NCI-H1105 treated with DMSO at 0.1 percent for 48 hours (cell line): Measurements from ENCODE around the gene DOC2A.

Experiments
- DNase-seq: peaks from one replicate; lab custom pipeline; 2025; lab: John Stamatoyannopoulos, UW

The DOC2A gene

GRCh38 chr16:30005341-30006094 lies 5.3 kb downstream of the DOC2A start:
- peak; percentile 53 for DNase-seq

DNA sequence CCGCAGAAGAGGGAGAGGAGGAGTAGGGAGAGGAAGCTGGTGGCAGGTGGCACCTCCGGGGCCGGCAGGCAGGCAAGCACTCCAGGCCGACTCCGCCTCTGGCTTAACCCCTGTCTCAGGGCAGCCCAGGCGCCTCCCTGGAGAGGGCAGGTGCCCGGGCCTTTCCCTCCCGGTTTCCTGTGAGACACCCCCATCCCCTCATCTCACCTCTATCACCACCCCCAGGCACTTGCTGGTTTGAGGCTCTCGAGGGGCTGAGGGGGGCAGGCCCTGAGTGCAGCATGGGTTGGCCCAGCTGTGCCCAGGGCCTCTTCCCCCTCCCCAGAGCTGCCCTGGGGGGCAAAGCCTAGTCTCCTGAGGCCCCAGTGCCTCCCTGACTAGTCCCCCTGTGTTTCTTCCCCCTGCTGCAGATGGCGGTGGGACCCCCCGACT lies 6.0 kb downstream of the DOC2A start:
- DNase-seq = peak; percentile 69

GRCh38 chr16:30004424-30004776 lies 6.4 kb downstream of the DOC2A start:
- DNase-seq = peak; percentile 69

DNA sequence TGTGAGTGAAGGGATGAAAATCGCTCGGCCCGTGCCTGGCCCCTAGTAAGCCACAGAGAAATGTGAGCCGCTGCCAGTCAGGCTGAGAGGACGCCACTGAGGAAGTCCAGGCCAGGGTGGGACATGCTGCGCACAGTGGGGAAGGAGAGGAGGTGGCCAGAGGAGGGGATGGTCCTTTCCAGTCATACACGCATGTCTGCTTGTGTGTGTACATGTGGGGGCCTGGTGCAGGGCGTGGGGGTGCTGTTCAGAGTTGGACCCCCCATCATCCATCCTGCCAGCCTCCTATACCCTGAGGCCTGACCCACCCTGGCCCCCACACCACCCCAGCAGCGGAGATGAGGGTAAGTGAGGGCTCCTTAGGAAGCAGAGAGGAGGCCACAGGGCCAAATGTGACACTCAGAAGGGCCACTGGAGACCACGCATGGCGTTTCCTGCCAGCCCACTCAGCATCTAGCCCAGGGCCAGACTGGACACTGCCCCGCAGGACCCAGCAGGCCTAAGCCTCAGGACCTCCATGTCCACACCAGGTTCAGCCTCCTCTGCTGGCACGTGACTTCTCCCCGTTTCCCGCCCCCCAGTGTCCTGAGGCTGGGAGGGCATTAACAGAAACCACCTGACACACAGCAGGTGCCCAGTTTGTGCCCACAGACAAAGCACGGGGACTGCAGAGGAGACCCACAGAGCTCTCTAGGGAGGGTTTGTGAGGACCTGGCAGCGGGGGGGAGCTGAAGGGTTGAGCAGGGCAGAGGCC lies 7.0 kb downstream of the DOC2A start:
- peak; percentile 62 for DNase-seq

DNA sequence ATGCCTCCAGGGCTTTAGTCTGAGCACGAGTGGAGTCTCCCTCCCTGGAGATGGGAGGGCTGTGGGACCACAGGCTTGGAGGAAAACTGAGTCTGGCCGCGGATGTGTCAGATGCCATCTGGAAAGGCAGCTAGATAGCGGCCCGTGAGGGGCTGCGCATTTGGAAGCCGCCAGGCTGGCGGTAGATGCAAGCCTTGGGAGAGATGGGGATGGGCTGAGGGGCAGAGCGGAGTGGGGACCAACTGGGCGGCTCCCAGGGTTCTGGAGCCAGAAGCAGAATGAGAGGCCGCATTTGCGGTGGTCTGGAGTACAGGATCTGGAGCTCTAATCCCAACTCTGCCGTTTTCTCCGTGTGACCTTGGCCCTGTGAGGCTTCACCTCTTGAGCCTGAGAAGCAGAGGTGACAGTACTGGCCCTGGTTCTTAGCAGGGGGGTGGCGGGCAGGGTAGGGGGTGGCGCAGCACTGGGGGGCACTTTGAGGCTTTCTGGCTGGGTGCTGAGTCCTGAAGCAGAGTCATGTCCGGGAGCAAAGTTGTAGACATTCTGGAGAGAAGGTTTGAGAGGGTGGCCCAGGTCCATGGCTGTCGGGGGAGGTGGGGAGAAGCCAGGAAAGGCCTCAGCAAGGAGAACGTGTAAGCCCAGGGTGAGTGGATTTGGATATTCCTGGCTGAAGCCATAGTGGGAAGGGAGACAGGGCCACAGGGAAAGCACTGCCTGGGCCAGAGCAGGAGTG lies 8.0 kb downstream of the DOC2A start:
- DNase-seq = no peak

DNA sequence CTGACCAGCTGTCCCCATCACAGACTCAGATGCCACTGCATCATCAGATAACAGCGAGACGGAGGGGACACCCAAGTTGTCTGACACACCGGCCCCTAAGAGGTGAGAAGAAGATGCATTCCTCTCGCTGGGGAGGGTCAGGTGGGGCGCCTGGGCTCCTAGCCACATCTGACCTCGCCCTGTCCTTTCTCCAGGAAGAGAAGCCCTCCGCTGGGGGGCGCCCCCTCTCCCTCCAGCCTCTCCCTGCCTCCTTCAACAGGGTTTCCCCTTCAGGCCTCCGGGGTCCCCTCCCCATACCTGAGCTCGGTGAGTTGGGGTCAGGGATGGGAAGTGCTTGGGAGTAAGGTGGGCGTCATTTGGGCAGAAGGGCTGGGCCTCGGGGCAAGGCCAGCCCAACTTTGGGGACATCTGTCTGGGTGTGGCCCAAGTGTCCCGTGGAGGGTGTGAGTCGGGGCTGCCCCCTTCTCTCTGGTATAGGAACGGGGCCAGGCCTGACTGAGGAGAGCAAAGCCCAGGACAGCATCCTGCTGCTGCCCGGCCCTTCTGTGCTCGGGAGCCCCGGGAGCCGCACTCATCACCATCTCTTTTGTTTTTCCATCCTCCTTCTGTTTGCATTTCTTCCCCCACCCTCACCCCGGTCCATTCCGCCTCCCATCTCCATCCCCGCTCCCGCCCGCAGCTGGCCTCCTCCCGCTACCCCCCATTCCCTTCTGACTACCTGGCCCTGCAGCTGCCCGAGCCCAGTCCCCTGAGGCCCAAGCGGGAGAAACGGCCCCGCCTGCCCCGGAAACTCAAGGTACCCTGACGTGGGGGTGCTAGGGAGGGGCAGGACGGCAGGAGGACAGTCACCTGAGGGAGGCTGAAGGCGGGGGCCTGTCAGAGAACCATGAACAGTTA lies 9.8 kb downstream of the DOC2A start:
- no peak for DNase-seq

- DNase-seq = no peak
Measured at GRCh38 chr16:29999605-30000004, 11.2 kb downstream of the DOC2A start.

GRCh38 chr16:29996766-29997250 lies 14.0 kb downstream of the DOC2A start:
- DNase-seq = no peak

GRCh38 chr16:29995911-29996765 lies 14.7 kb downstream of the DOC2A start, which contains the start of gene INO80E:
Gene INO80E (plus strand): TSS chr16:29996241. CDS start chr16:29996311, 70 bp downstream.
- peak; percentile 94 for DNase-seq

DNA sequence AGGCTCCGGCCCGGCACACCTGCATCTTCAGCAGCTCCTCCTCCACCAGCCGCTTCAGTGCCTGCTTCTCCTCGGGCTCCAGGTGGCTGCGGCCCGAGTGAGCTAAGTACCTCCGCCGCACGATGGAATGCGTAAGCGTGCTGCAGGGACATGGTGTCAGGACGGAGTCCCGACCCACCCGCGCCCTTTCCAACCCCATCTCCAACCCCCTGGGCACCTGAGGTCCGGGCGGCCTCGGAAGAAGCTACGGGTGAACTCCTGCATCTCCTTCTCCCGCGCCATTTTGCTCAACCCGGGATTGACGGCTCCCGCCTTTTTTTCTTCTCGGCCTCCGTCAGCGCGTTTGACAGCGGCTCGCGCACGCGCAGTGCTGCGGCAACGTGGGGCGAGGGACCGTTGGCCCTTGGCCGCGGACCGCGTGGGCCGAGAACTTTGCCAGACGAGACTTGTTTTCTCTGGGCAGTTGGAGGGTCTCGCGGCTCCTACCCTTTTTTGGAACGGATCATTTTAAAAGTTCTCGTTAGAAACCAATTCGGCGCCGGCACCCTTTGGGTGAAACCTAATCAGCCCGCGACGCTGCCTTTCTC lies 15.4 kb downstream of the DOC2A start, which contains the start of gene HIRIP3:
Gene HIRIP3, minus strand, starts transcription at position 294 of the 587 bp plus-strand sequence. Its CDS starts 12 bp downstream, at position 282.
- DNase-seq = peak; percentile 79

- no peak for DNase-seq
Measured at GRCh38 chr16:29994600-29995323, 16.1 kb downstream of the DOC2A start.

GRCh38 chr16:29993903-29994599 lies 16.8 kb downstream of the DOC2A start:
- no peak for DNase-seq

- no peak for DNase-seq
Measured at GRCh38 chr16:29993191-29993902, 17.5 kb downstream of the DOC2A start.

GRCh38 chr16:29992344-29992967 lies 18.4 kb downstream of the DOC2A start:
- DNase-seq = no peak

DNA sequence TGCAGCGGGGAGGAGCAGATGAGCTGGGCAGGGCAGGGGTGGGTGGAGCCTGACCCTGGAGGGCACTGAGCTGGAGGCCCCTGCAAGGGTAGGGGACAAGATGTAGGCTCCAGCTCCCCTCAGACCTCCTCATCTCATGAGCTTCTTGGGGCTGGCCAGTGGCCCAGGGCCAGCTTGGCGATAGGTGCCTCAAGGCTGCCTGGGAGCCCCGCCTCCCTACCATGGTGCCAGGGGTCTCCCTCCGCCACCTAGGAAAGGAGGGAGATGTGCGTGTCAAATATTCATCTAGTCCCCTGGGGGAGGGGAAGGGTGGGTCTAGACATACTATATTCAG lies 19.3 kb downstream of the DOC2A start:
- DNase-seq = no peak

DNA sequence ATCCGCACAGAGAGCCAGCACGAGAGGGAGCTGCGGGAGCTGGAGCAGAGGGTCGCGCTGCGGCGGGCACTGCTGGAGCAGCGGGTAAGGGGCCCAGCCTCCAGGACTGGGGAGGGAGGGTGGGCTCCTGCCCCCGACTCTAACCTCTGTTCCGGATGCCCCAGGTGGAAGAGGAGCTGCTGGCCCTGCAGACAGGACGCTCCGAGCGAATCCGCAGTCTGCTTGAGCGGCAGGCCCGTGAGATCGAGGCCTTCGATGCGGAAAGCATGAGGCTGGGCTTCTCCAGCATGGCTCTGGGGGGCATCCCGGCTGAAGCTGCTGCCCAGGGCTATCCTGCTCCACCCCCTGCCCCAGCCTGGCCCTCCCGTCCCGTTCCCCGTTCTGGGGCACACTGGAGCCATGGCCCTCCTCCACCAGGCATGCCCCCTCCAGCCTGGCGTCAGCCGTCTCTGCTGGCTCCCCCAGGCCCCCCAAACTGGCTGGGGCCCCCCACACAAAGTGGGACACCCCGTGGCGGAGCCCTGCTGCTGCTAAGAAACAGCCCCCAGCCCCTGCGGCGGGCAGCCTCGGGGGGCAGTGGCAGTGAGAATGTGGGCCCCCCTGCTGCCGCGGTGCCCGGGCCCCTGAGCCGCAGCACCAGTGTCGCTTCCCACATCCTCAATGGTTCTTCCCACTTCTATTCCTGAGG lies 19.8 kb downstream of the DOC2A start:
- DNase-seq = no peak

DNA sequence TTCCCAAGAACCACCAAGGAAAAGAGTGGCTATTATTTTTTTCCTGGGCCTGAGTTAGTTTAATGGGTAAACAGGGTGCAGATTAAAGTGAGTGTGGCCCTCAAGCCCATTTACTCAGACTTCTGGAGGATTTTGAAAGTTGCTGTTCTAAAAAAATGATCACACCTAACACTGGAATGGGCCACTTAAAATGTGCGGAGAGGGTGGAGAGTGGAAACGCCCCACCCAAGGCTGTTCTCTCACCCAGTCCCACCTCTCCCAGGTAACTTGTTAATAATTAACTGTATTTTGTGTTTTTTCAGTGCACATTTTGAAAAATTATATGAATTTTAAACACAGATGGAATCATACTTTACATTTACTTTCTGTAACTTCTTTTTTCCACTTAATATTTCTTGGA lies 20.8 kb downstream of the DOC2A start:
- no peak for DNase-seq
